Measurements from ENCODE around the gene CECR2.

DNA sequence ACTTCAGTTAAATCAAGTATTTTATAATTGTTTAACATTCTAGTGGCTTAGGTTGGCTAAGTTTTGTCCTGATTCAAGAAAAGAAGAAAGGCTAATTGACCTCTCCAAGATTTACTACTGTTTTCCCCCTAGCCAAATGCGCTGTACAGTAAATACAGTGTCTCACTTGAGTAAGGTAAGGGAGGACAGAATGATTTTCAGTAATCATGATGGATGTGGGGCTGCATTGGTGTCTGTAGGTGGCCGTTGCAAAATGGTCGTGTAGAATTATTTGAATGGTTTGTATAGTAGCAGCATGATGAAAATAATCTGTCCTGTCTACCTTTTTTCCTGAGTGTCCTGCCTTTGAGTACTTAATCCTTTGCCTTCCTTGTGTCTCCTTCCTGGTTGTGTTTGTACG is 4.6 kb downstream of the CECR2 start:
- no peak for TF ChIP-seq CTCF (IDR thresholded peaks at IDR 0.05; ENCODE audit: borderline replicate concordance, extremely low read depth, low read length, poor library complexity, severe bottlenecking)
- no peak for TF ChIP-seq EZH2 (IDR thresholded peaks at IDR 0.05; ENCODE audit: borderline replicate concordance, low read depth, low read length, severe bottlenecking)
